ENCODE data around the gene VPS39. TPM values are rescaled to one million over a fixed set of nuclear protein-coding genes. Genes with fewer than 3 reads are reported as not detected.
A peak's percentile ranks its signal among the peaks of the same experiment; 100 is the strongest.

The VPS39 gene
- total and polyA plus RNA-seq, 2 of the 13 experiments (the other 11 are each of a cell fraction or from before 2014, with no cell fraction given), result 22.9 to 32.0 TPM

DNA sequence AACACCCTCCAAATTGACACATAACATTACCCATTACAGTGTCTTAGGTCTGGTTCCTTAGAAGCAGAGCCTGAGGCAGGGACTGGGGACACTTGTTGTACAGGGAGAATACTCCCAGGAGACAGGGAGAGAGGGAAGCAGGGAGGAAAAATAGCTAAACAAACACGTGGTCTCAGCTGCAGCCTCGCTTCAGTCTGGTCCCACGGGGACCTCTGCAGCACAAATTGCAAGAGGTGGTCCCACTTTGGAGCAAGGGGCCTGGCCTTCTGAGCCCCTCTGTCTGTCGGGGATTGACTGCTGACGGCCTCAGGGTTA, 88.7 kb downstream of the VPS39 start (continued):
- TF ChIP-seq, protein P1, sequence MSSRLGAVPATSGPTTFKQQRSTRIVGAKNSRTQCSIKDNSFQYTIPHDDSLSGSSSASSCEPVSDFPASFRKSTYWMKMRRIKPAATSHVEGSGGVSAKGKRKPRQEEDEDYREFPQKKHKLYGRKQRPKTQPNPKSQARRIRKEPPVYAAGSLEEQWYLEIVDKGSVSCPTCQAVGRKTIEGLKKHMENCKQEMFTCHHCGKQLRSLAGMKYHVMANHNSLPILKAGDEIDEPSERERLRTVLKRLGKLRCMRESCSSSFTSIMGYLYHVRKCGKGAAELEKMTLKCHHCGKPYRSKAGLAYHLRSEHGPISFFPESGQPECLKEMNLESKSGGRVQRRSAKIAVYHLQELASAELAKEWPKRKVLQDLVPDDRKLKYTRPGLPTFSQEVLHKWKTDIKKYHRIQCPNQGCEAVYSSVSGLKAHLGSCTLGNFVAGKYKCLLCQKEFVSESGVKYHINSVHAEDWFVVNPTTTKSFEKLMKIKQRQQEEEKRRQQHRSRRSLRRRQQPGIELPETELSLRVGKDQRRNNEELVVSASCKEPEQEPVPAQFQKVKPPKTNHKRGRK (CRISPR knock-in tag; IDR thresholded peaks at IDR 0.05), result no peak

DNA sequence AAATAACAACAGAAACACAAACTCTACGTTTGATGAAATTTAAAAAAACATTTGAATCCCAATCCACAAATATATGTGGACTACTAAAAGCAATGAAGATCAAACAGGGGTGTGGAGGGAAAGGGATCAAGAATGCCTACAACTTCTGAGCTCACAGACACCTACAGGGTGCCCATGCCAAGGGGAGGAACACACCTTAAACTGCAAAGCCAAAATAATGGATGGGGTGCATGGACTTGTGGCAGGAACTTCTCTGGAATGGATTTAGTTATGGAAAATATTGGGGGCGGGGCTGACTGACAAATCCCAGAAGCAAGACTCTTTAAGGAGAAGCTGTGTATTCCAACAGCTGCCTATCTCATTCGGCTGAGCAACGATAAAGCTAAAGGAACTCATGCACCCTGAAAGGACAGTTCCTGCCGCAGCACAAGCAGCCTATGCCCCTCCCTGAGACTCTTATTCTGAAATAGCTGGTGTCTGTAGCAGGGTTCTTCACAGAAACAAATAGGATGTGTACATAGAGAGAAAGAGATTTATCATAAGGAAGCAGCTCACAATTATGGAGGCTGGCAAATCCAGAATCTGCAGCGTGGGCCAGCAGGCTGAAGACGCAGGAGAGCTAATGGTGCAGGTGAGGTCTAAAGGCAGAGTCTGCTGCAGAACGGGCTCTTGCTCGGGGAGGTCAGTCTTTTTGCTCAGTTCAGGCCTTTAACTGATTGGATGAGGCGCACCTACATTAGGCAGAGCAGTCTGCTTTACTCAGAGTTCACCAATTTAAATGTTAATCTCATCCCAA, 89.3 kb downstream of the VPS39 start:
- 19% methylated on average over 8 of the region's 10 CpGs for WGBS (ENCODE audit: low lambda C conversion rate)
- no peak for FAIRE-seq

DNA sequence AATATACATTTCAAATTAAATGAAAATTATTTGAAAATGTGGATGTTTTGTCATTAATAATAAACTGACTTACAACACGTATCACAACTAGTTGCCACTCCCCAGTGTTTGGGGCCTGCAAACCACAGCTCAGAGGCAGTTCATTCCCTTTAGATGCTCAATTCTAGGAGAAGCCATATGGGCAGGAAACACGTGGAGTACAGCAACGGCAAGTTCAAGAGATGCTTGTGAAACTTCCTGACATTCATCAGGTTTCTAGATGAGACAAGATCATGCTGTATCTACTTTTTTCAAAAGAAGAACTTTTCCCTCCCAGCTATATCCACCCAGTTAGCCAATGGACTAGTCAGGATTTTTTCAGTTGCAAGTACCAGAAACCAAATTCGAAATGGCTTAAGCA, 96.2 kb downstream of the VPS39 start:
- H3K79me2 ChIP-seq (ENCODE audit: insufficient read depth, low read length), result no peaks in the 10 kb centered on the region
- H4K20me1 ChIP-seq (ENCODE audit: insufficient read depth, low read length), result no peaks in the 10 kb centered on the region
- H3K27me3 ChIP-seq (ENCODE audit: control insufficient read depth in 1 of 2, insufficient read depth in 2 of 2, low read length in 2 of 2), result peaks cover 0 to 3% of the 10 kb centered on the region in 2 experiments; a peak in 1 of 5 replicates
- CTCF ChIA-PET (ENCODE audit: low intra/inter-chr PET ratio, low total read pairs), result no interaction called here
- ATAC-seq, result no peak
- H3K9ac ChIP-seq (ENCODE audit: insufficient read depth, low read depth, low read length), result no peak overlapping the region
- H3K27ac ChIP-seq (ENCODE audit: extremely low read length, insufficient read depth, low read length), result no peak overlapping the region
- H3K36me3 ChIP-seq (replicated peaks in 1 of 2; ENCODE audit: control insufficient read depth in 1 of 2, insufficient read depth in 2 of 2, low read length in 2 of 2), result no peaks in the 10 kb centered on the region
- H3K9me3 ChIP-seq (ENCODE audit: low read length), result no peaks in the 10 kb centered on the region
- in situ Hi-C loops (cut with HindIII; ENCODE audit: extremely low pct_ligation_motif_present, low pct_unique_long_range_greater_than_20kb), result no loop called here
- 20% methylated on average over 4 of the region's 4 CpGs for WGBS (ENCODE audit: low lambda C conversion rate)
- no peak for FAIRE-seq
- H3K4me1 ChIP-seq (ENCODE audit: insufficient read depth, low read length), result peaks cover 10% of the 10 kb centered on the region
- no peak overlapping the region for H3K4me3 ChIP-seq (replicated peaks in 1 of 3; ENCODE audit: insufficient read depth in 1 of 3, low read depth in 2 of 3, low read length in 3 of 3)
- H3K4me2 ChIP-seq (ENCODE audit: low read depth, low read length), result no peak overlapping the region
- TF ChIP-seq, protein P1 (CRISPR knock-in tag; IDR thresholded peaks at IDR 0.05), result no peak
- no peak for TF ChIP-seq JUND (CRISPR knock-in tag; IDR thresholded peaks at IDR 0.05)
- no peak for TF ChIP-seq KLF12 (CRISPR knock-in tag; IDR thresholded peaks at IDR 0.05; ENCODE audit: borderline replicate concordance)
- TF ChIP-seq, protein P2, sequence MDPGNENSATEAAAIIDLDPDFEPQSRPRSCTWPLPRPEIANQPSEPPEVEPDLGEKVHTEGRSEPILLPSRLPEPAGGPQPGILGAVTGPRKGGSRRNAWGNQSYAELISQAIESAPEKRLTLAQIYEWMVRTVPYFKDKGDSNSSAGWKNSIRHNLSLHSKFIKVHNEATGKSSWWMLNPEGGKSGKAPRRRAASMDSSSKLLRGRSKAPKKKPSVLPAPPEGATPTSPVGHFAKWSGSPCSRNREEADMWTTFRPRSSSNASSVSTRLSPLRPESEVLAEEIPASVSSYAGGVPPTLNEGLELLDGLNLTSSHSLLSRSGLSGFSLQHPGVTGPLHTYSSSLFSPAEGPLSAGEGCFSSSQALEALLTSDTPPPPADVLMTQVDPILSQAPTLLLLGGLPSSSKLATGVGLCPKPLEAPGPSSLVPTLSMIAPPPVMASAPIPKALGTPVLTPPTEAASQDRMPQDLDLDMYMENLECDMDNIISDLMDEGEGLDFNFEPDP (CRISPR knock-in tag; conservative IDR thresholded peaks at IDR 0.05), result no peak
- TF ChIP-seq ZNF343 (CRISPR knock-in tag; IDR thresholded peaks at IDR 0.05), result no peak
- DNase-seq (ENCODE audit: low spot score), result no peak
- POLR2A ChIA-PET, result no interaction called here
- no TSS peak for BruUV-seq (replicated peaks)
- H2AFZ ChIP-seq (ENCODE audit: low read length), result no peak overlapping the region
- intact Hi-C loops (cut with micrococcal nuclease; ENCODE audit: unreplicated experiment), result no loop called here

More for the DNA sequence above, 89.3 kb downstream of the VPS39 start:
- Histone ChIP-seq H3K4me2 (ENCODE audit: low read depth, low read length) (no peak overlapping the region; the same call in 1 of the 2 replicates), H3K4me3 (replicated peaks in 1 of 3; ENCODE audit: insufficient read depth in 1 of 3, low read depth in 2 of 3, low read length in 3 of 3) (no peak overlapping the region), H3K4me1 (ENCODE audit: insufficient read depth, low read length) (peaks cover 13% of the 10 kb centered on the region), H3K79me2 (ENCODE audit: insufficient read depth, low read length) (no peaks in the 10 kb centered on the region), H3K9me3 (ENCODE audit: low read length) (no peaks in the 10 kb centered on the region), H3K27me3 (ENCODE audit: control insufficient read depth in 1 of 2, insufficient read depth in 2 of 2, low read length in 2 of 2) (peaks cover 2 to 12% of the 10 kb centered on the region in 2 experiments; a peak in 3 of 5 replicates), H3K9ac (ENCODE audit: insufficient read depth, low read depth, low read length) (no peak overlapping the region), H3K36me3 (replicated peaks in 1 of 2; ENCODE audit: control insufficient read depth in 1 of 2, insufficient read depth in 2 of 2, low read length in 2 of 2) (no peaks in the 10 kb centered on the region), H3K27ac (ENCODE audit: extremely low read length, insufficient read depth, low read length) (no peak overlapping the region), H4K20me1 (ENCODE audit: insufficient read depth, low read length) (no peaks in the 10 kb centered on the region), H2AFZ (ENCODE audit: low read length) (no peak overlapping the region)
- CTCF ChIA-PET (ENCODE audit: low intra/inter-chr PET ratio, low total read pairs), result no interaction called here
- intact Hi-C loops (cut with micrococcal nuclease; ENCODE audit: unreplicated experiment) (no loop called here), in situ Hi-C loops (cut with HindIII; ENCODE audit: extremely low pct_ligation_motif_present, low pct_unique_long_range_greater_than_20kb) (no loop called here)
- DNase-seq (ENCODE audit: low spot score) (no peak), ATAC-seq (no peak; the same call in 1 of the 3 replicates)
- BruUV-seq (replicated peaks), result no TSS peak
- POLR2A ChIA-PET, result no interaction called here
- TF ChIP-seq CCDC6 (CRISPR knock-in tag; IDR thresholded peaks at IDR 0.05) (no peak), MYNN (CRISPR knock-in tag; IDR thresholded peaks at IDR 0.05; ENCODE audit: low read depth) (peak; percentile 97; the same call in 1 of the 2 replicates), SIN3A (IDR thresholded peaks at IDR 0.05; ENCODE audit: borderline replicate concordance, low read depth, low read length) (no peak), ZNF605 (CRISPR knock-in tag; IDR thresholded peaks at IDR 0.05) (no peak), ZNF263 (CRISPR knock-in tag; IDR thresholded peaks at IDR 0.05) (no peak)

Data from HepG2 (cell line).